GM06990 (cell line): ENCODE results near the gene FAM156B.
"Not testable (repeated sequence)": the region's sequence is repeated elsewhere in the genome, so short reads cannot be mapped to it uniquely, and the experiment has no call there.

Experiments used
- DNase-seq: peaks from one replicate; pipeline ENCODE4 v3.0.0-alpha.2; 2011; ENCODE audit not compliant: insufficient read length; ENCODE audit errors: extremely low read depth
- H3K27me3 ChIP-seq: replicated peaks from 2 replicates; pipeline ENCODE4 v1.6.0; 2011; ENCODE audit warnings: low read length; ENCODE audit not compliant: control insufficient read depth, insufficient read depth
- H3K36me3 ChIP-seq: 2 replicates; pipeline ENCODE4 v1.5.1; 2011; ENCODE audit warnings: low read length; ENCODE audit not compliant: control insufficient read depth, insufficient read depth
- H3K4me3 ChIP-seq: replicated peaks from 2 replicates; pipeline ENCODE4 v1.5.1; 2011; ENCODE audit warnings: low read depth, mild to moderate bottlenecking, control low read depth, low read length

The FAM156B gene

DNA sequence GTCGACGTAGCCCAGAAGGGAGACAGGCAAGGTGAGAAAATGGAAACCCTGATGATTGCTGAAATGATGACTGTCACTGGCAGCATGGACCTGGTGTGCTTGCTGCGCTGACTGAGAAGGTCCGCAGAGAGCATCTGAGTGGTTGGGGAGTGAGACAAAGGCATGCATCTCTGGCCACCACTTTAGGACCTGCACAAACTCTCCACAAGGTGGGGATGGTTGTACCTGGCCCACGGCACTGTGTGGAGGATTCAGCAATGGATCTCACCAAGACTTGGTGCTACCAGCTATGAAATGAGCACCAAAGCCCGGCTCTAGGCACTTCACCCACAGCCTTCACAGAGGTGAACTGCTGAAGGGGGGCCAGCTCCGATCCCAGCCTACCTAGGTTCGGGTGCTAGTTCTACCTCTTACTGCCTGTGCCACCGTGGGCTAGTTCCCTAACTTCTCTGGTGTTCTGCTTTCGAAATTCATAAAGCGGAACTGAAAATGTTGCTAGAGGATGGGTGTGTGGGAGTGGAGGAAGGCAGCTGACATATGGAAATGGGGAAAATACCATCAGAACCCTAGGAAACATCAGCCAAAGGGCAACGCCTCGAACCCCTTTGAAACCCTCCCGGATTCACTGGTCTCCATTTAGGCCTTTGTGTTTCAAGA is 48.8 kb downstream of the FAM156B start:
- H3K27me3 ChIP-seq, H3K36me3 ChIP-seq, H3K4me3 ChIP-seq, DNase-seq: not testable (repeated sequence)

GRCh38 chrX:52947501-52947900 is 50.4 kb downstream of the FAM156B start:
- H3K36me3 ChIP-seq, DNase-seq: not testable (repeated sequence)

DNA sequence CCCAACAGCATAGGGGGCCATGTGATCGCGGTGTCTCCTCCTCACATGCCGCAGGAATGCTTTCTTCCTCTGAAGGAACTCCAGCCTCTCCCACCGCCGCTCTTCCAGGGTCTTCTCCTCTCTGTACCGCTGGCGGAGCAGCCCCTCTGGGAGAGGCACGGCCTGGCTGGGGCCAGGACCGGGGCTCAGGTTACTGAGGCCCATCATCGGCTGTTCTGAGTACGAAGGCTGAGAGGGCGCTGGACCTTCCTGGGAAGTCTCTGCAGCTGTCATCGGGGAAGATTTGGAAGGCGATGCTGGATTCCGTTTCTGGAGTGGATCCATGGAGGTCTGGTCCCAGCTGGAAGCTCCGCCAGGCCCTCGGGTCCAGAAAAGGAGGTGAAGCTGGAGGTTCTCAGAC is 51.1 kb downstream of the FAM156B start:
- not testable (repeated sequence) for H3K36me3 ChIP-seq, DNase-seq, H3K27me3 ChIP-seq, H3K4me3 ChIP-seq

More at GRCh38 chrX:52947501-52947900, 50.4 kb downstream of the FAM156B start:
- H3K4me3 ChIP-seq, H3K27me3 ChIP-seq: not testable (repeated sequence)

GRCh38 chrX:52949325-52949724 is 52.2 kb downstream of the FAM156B start:
- DNase-seq, H3K4me3 ChIP-seq, H3K36me3 ChIP-seq, H3K27me3 ChIP-seq: not testable (repeated sequence)

- not testable (repeated sequence) for H3K27me3 ChIP-seq, DNase-seq, H3K4me3 ChIP-seq, H3K36me3 ChIP-seq
Observed at GRCh38 chrX:52949884-52950283, 52.8 kb downstream of the FAM156B start.
